EH (cell line): ENCODE measurements around the gene ARL16.

ENCODE experiments used
- DNase-seq: peaks from one replicate; pipeline ENCODE4 v3.0.0-alpha.2; 2015; ENCODE audit warnings: low read depth

ARL16 gene

DNA sequence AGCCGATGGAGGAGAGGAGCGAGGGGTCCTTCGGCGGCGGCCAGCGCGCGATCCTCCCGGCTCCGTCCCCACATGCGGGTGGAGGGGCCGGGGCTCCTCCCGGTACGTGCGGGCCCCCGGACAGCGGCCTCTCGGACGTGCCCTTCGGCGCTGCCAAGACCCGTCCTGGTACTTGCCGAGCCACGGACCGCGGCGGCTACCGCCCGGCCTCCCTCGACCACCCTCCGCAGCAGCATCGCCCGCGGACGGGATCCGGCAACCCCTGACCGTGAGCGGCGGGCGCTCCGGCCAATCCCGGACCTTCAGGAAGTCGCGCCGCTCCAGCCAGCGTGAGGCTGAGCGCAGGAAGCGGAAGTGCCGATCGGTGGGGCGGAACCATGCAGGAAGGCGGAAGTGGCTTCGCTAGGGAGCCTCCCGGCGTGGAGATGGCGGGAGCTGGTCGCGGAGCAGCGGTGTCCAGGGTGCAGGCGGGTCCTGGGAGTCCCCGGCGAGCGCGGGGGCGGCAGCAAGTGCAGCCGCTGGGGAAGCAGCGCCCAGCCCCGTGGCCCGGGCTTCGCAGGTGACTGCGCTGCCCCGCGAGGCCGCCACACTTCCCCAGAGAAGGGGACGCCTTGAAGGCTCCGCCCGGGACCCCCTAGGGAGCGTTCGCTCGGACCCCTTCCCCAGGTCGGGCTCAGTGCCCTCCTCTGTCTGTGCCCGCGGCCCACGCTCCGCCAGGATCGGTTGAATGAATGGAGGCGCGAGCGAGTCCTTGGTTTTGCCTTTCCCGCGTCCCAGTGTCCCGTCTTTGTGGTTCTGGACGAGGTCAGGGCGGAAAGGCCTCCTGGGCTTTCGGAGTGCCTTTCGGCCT, 17.0 kb downstream of the ARL16 start, which contains the start of the genes CCDC137 and OXLD1:
TSS of gene CCDC137 (plus strand) at position 396 of the 850 bp plus-strand sequence. CDS start at position 426, 30 bp downstream.
TSS of gene OXLD1 (minus strand) at position 264 of the 850 bp plus-strand sequence. CDS start at position 236, 28 bp downstream.
- DNase-seq: peak; percentile 97

DNA sequence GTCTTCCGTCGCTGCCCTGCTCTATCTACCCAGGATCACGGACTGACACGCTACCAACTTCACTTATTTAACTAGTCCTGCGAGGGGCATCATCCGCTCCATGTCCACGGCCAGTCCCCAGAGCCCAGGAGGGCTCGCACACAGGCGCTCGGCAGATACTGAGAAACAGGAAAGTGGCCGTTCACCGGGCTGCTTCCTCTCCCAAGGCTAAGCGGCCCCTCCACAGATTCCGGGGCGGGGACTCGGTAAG, 17.6 kb downstream of the ARL16 start:
- DNase-seq: no peak

DNA sequence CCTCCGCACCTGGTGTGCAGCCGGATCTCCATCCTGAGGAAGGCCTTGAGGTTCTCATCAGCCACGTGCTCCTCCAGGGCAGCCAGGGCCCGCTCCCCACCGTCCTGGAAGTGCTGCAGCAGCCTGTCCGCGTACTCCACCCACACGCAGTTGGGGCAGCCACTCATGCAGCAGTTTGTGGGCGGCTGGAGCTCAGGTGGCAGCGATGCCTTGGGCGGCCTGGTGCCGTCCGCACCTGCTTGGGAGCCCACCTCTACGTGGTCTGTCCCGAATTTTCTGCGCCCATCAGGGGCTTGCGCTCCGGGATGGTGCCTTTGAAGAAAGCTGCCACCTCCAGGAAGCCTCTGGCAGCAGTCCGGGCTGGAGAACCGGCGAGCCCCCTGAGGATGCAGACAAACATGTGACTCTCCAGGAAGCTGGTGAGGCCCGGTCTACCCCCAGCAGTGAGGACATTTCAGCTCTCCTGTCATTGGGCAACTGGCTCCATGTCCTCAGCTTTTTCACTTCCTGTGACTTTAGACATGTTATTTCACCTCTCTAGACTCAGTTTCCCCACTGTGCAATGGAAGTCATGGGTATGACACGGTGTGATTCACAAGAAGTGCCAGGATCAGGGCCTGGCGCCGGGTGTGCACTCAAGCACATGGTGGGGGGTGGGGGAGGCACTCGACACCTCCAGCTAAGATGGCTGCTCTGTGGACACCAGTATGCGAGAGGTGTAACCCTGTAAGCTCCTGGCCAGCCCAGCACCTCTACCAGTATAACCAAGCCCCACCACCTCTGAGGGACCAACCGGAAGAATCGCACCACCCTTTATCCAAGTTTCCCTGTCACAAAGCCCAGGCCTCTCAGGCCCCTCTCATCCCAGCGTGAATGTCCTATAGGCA, 18.1 kb downstream of the ARL16 start:
- peak; percentile 23 for DNase-seq

DNA sequence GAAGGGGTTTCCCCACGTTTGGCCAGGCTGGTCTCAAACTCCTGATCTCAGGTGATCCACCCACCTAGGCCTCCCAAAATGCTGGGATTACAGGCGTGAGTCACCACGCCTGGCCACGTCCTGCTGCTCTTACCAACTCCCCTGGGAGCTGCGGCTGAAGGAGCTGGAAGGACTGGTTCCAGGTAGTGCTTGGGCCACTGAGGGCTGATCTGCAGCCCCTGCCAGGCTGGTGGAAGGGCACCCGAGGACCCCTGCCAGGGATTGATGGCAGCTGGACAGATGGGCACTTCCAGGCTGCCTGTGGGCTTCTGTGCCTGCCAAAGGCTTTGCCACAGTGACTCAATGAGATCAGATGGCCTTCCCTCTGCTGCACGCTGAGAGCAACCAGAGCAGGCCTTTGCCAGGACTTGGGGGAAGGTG, 19.5 kb downstream of the ARL16 start:
- DNase-seq: no peak

DNA sequence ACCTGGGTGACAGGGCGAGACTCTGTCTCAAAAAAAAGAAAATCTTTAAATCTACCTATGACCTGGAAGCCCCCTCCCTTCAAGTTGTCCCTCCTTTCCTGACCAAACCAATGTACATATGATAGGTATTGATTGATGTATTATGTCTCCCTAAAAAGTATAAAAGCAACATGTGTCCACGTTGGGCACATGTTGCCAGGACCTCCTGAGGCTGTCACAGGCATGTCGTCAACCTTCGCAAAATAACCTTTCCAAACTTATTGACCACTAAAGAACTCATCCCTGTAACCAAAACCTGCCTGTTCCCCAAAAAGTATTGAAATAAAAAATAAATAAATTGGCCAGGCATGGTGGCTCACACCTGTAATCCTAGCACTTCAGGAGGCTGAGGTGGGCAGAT, 21.6 kb downstream of the ARL16 start:
- no peak for DNase-seq

DNA sequence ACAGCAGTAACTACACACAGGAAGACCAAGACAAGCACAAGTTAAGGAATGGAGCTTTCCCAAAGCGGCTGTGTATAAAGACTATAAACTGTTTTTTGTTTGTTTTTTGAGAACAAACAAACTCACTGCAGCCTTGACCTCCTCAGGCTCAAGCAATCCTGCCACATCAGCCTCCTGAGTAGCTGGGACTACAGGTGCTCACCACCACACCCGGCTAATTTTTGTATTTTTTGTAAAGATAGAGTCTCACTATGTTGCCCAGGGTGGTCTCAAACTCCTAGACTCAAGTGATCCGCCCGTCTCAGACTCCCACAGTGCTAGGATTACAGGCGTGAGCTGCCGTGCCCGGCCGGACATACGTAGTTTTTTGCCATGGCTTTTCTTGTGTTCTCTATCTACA, 23.2 kb downstream of the ARL16 start:
- no peak for DNase-seq

DNA sequence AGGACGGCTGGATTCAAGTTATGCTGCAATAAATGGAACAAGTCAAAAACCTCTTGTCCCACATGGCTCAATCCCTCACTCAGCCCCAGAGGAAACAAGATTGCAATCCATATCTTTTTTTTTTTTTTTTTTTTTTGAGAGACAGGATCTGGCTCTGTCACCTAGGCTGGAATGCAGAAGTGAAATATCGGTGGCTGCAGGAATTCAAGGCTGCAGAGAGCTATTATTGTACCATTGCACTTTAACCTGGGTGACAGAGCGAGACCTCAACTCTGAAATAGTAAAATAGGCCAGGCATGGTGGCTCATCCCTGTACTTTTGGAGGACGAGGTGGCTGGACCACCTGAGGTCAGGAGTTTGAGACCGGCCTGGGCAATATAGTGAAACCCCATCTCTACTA, 24.6 kb downstream of the ARL16 start:
- DNase-seq: no peak

DNA sequence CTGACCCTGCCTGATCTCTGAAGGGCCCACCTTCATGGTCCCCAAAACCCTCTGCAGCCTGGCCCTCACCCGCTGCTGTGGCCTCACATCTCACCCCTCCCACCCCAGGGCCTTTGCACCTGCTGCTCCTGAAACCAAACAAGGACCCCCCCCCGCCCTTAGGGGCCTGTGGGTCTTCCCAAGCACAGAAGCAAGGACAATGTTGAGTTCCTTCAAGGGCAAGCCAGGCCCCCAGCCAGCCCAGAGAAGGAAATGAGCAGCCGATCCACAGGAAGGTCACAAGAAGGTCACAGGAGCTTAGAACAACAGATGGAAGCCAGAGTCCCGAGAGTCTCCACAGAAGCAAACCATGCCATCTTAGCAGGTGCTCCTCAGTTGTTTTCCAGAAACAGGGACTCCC, 26.8 kb downstream of the ARL16 start:
- no peak for DNase-seq

DNA sequence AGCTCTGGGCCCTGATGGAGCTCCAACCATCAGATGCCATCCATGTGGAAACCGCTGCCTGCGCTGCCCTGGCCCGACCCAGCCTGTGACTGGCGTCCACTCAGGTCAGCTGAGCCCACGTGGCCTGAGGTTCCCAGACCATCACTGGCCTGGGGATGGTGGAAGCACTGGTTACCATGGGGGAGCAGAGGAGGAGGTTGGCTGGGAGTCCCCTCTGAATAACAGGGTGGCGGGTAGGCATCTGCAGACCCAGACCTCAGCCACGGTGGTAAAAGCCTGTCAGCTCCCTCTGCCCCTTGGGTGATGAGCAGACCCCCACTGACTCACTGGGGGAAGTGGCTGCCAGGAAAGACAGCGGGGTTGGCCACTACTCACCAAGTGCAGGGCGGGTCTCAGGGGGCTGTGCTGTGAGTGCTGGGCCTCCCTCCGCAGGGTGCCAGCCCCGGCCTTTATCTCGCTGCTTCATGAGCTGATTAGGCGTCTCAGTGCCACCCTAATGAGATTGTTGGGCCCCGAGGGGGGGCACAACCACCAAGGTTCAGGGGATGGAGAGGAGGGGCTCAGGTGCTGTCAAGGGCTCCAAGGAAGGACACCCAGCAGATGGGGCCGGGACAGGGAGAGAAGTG, 27.4 kb downstream of the ARL16 start, which contains the start of gene PDE6G:
TSS of gene PDE6G (minus strand) at position 425 of the 626 bp plus-strand sequence. CDS start 3,237 bp downstream, outside the sequence.
- DNase-seq: no peak

DNA sequence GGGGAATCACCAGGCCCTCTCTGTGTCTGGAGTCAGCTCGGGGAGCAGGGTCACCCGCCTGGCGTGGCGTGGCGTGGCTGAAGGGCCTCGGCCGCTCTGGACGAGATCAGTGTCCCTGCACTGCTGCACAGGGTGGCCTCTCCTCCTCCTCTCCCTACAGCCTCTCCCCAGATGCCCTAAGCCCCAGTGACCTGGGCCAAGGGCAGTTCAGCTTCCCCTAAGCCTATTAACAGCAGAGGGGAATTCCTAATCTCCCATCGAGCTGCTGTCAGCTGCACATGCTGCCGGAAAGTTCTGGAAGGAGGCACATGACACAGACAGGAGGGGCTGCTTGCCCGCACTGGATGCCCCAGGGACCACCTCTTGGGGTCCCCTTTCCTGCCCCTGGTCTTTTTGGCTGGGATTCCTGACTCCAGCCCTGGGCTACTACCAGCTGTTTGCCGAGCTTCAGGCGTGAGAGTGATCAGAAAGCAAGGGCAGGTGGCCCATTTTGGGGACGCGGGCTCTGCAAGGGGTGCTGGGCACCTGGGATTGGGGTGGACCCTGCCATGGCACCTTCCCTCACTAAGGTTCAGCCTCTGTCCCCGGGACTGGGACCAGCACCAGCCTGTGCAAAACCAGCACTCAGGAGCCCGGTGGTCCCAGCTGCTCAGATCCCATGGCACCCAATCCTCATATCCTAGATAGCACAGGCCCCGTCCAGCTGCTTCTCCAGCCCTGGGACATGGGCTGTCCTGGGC, 28.0 kb downstream of the ARL16 start:
- DNase-seq: no peak

DNA sequence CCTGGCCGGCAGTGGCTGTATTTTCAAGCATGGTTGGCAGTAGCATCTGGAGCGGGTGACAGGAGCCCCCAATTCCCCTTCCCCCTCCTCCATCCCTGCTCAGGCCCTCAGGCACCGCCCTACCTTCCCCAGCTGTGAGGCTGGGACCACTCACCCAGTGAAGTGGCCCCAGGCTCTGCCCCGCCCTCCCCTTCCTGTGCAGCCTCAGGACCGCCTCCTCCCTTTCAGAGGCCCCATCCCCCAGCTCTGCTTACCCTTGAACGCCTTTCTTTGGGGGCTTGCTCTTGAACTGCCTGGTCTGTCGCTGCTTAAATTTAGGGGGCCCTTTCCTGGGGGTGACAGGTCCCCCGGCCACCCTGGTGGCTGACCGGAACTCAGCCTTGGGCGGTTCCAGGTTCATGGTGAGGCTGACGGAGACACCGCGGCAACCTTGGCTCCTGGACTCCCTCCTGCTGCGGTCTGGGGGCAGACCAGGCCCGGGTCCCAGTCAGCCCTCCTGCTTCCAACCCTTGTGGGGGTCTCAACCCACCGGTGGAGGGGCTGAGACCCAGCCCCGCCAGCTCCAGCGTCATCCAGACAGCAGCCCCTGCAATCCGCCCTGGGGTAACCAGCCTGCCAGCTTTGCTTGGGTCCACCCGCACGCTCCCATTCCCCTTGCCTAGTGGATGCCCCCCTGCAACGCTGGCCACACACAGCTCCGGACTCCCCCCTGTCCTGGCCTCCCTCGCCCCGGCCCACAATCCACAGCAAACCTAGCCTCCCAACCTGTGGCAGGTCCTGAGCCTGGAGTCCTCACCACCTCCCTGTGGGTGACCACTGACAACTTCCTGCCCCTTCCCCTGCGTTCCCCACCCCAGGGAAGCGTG, 30.5 kb downstream of the ARL16 start:
- no peak for DNase-seq

DNA sequence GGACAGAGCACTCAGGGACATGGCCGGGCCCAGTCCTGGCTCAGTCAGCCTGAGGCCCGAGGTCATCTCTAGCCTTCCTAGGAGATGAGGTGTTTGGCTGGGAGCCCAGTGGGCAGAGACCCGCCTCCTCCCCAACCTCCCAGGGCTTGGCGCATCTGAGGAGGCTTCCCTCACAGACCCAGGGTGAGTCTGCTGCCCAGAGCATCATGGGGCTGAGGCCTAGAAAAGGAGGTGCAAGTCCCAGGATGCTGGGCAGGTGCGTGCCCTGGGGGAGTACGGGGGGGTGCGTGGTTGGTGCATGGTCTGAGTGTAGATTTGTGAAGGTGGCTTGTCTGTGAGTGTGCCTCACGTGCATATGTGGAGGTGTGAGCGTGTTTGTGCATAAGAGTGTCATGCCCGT, 31.9 kb downstream of the ARL16 start:
- DNase-seq: peak; percentile 96

DNA sequence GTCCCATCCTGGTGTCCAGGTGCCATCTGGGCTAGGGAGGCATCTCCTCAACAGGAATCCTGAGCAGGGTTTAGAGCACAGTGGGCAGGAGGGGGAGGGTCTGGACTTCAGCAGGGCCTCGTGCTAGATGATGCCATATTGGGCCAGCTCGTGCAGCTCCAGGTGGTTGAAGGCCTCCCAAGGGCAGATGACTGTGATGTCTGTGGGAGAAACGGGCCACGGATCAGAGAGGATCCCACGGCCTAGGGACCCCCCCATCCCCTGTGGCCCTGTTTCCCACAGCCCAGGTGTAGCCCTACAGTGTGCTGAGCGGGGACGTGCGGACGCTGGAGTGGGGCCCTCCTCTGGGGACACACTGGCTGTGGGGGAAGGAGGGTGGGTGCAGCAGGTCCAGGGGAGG, 32.6 kb downstream of the ARL16 start:
- DNase-seq: no peak

DNA sequence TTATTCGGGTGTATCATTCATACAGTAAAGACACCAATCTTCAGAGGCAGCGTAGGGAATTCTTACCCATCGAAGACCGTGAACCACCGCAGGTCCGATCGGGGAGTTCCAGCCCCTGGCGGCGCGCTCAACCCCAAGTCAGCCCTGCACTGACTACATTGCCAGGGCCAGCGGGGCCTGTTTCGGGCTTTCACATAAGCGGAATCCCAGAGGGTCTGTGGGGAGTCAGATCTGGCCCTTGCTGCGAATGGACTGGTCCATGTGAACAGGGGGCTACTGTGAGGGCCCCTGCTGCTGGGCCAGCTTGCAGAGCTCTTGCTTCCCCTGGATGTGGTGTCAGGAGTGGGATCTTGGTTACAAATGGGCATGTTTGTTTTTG, 34.9 kb downstream of the ARL16 start:
- DNase-seq: no peak

DNA sequence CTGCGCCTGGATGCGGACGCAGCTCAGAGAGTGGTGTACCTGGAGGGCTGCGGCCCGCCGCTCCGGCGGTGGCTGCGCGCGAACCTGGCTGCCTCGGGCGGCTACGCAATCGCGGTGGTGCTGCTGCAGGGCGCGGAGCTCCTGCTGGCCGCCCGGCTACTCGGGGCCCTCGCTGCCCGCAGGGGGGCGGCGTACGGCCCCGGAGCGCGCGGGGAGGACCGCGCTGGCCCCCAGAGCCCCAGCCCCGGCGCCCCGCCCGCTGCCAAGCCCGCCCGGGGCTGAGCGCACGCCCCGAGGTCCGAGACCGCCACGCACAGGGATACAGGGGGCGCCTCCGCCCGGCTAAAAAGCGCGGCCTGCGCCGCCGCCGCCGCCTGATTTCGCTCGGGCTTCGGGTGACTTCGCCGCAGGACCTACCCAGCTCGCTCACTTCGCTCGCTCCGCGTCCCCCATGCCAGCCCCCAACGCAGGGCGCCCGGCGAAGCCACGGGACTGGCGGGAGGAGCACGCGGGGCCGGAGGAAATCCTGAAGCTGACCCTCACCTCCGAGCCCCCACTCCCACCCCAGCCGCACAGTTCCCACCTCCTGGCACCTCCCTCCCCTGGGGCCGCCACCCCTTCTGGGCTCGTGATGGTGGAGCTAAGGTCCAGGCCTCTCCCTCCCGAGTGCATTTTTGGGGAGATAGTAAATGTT, 35.4 kb downstream of the ARL16 start:
- no peak for DNase-seq

DNA sequence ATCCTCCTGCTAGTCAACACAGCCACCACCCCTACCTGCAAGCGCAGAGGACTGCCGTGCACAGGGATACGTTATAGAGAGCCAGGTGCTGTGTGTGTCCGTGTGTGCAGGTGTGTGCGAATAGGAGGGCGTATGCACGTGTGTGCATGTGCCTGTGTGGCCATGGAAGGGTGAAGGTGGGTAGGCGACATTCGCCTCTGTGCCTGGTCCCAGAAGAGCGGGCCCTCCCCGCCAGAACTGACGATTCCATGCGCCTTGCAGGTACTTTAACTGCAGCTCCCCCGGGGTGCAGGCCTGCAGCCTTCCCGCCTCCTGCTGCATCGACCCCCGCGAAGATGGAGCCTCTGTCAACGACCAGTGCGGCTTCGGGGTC, 36.0 kb downstream of the ARL16 start:
- no peak for DNase-seq

DNA sequence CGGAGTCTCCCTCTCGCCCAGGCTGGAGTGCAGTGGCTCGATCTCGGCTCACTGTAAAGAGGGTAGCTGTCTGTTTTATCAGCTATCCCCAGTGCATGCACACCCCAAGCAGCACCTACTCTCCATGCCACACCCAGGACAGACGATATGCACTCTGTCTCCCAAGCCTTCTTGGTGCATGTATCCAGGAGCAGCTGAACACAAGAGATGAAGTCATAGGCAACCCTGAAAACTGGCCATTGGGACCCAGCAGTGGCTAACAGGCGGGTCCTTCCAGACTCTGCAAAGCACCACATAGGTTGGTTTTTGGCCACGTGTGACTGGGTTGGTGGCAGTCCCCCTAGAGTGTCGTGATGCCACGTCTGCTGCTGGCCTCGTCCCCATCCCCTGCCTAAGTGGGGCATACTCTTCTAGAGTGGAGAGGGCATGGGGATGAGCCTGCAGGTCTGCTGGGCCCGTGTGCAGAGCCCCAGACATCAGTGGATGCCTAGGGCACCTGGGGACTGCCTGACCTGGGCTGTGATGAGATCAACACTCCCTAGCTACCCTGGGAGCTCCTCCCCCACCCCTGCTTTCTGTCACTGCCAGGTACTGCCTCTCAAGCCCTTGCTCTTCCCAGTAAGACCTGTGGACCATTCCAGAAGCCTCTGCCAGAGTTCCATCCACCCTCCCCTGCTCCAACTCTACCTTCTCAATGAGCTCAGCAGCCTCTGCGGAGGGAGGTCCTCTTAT, 36.6 kb downstream of the ARL16 start:
- no peak for DNase-seq

DNA sequence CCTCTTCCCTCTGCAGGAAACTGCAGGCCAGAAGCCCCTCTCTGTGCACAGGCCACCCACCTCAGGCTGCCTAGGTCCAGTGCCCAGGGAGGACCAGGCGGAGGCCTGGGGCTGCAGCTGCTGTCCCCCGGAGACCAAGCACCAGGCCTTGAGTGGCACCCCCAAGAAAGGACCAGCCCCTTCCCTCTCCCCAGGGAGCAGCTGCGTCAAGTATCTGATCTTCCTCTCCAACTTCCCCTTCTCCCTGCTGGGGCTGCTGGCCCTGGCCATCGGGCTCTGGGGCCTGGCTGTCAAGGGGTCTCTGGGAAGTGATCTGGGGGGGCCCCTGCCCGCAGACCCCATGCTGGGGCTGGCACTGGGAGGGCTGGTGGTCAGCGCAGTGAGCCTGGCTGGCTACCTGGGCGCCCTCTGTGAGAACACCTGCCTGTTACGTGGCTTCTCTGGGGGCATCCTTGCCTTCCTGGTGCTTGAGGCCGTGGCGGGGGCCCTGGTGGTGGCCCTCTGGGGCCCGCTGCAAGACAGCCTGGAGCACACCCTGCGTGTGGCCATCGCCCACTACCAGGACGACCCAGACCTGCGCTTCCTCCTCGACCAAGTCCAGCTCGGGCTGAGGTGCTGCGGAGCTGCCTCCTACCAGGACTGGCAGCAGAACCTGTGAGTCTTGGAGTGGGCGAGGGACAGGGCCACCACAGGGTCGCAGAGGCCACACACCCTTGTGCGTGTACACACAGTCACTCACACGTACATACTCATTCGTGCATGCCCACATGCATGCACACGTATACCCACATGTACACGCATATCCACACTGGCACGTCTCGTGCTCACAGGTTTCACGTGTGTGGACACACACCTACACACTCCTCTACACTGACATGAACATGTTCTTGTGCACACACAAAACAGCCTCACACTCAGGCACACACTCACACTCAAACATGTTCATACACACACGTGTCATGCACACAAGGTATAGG, 38.3 kb downstream of the ARL16 start:
- no peak for DNase-seq
